Stimulated activated naive CD4-positive, alpha-beta T cell (primary cell): ENCODE measurements around the gene ATXN7.

Experiments used
- DNase-seq, 6 experiments: peaks; one replicate each; lab custom pipeline; 2025; lab: John Stamatoyannopoulos, UW

ATXN7 gene

DNA sequence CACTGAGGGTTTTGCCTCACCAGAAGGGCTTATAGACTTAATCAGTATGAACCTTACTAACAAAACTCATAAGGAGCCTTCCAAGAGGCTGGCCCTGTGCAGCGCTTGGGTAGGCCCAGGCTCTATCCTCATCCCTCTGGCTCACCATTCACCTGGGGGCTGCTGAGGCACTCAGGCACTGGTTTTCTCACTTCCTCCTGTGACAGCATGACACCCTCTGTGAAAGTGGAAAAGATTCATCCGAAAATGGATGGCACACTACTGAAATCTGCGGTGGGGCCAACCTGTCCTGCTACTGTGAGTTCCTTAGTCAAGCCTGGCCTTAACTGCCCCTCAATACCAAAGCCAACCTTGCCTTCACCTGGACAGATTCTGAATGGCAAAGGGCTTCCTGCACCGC, 118.3 kb downstream of the ATXN7 start:
- no peak for DNase-seq

GRCh38 chr3:63984391-63984790, 120.7 kb downstream of the ATXN7 start:
- DNase-seq, result no peak

- DNase-seq, result no peak
Measured at GRCh38 chr3:63986146-63986545, 122.5 kb downstream of the ATXN7 start.

- DNase-seq, result no peak
Measured at GRCh38 chr3:63986831-63987230, 123.2 kb downstream of the ATXN7 start.

GRCh38 chr3:63988943-63989342, 125.3 kb downstream of the ATXN7 start:
- DNase-seq, result no peak

- no peak for DNase-seq
Measured at GRCh38 chr3:63990204-63990603, 126.5 kb downstream of the ATXN7 start.

- DNase-seq, result no peak
Measured at GRCh38 chr3:63990733-63991132, 127.1 kb downstream of the ATXN7 start.

- DNase-seq, result no peak
Measured at GRCh38 chr3:63991666-63992065, 128.0 kb downstream of the ATXN7 start.

- DNase-seq, result no peak
Measured at GRCh38 chr3:63992516-63993209, 129.0 kb downstream of the ATXN7 start.

GRCh38 chr3:63993653-63994079, 130.0 kb downstream of the ATXN7 start:
- peak in 5 of 6 experiments; percentile 22 to 68 (median 48) for DNase-seq

- peak in 2 of 6 experiments; percentile 3 to 6 for DNase-seq
Measured at GRCh38 chr3:63995086-63995485, 131.4 kb downstream of the ATXN7 start.

DNA sequence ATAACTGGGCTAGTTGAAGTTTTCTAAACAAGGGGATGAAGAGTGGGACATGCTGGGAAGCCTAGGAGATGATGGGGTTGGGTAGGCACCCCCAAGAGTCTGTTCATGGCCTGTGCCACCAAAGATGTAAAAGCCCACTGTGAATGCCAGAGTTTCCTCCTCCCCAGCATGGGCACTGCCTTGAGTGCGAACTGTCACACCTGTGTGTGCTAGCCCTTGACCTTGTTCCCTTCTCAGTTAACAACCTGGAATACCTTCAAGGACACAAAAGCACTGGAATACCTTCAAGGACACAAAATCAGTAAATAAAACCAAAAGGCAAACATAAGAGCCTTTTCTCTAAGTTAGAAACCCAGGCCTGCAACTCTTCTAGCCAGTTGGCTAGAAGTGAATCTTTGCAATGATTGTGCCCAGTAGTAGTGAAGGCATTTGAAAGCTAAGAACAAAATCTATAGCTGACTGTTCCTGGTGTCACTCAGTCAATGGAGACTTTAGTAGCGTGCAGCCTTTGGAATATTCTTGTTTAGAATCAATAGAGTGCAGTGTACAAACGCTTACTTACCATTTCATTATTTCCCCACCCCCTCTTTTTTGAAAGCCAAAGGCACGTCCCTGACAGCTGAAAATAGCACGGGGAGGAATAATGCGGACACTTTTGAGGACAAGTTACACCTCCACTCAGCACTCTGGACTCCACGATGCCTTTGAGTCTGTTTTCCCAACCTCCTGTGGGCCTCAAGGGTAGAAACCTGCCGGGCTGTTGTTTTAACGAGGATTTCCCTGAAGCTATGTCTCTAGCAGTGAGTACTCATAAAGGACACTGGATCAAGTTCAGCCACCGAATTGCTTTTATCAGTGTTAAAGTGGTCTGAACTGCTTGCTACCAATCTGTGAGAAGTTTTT, 135.4 kb downstream of the ATXN7 start:
- no peak for DNase-seq

GRCh38 chr3:64000453-64001055, 136.9 kb downstream of the ATXN7 start:
- DNase-seq, result no peak

GRCh38 chr3:64002233-64002632, 138.6 kb downstream of the ATXN7 start:
- no peak for DNase-seq

GRCh38 chr3:64003589-64003988, 139.9 kb downstream of the ATXN7 start:
- no peak for DNase-seq

GRCh38 chr3:64008017-64008416, 144.3 kb downstream of the ATXN7 start:
- DNase-seq, result no peak

DNA sequence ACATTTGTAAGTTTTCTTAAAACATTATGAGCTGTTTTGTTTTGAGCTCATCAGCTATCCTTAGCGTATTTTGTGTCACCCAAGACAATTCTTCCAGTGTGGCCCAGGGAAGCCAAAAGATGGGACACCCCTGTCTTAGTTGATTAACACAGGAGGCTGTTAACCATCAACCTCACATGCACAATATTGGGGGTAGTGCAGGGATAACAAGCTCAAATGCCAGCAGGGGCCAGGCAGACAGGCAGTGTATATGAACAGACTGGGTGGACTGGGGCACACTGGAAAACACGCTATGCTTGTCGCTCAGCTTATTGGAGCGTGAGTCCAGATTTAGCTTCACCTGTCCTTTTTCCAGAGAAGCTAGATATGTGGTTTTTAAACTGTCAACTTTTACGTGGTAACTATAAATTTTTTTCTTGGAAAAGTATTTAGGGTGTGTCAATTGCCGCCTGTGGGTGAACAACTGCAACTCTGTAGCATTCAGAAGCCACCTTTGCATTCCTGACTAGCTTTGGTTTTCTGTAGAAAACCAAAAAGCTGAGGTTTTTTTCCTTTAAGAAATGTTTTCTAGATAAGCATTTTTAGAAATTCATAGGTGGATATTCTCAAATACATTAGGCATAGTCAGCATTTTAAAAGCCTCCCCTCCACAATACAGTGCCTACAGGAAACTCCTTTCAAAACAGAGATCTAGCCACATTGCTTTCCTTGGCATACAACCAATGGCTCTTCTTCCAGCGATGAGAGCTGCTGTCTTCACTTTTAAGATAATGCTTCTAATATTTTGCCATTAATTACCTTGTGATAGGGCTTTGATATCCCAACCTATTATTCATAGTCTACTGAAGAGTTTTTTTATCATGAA, 145.1 kb downstream of the ATXN7 start:
- no peak for DNase-seq

- peak in 1 of 6 experiments; percentile 3 for DNase-seq
Measured at GRCh38 chr3:64009528-64009927, 145.9 kb downstream of the ATXN7 start.

- DNase-seq, result no peak
Measured at GRCh38 chr3:64010199-64010598, 146.5 kb downstream of the ATXN7 start.

- DNase-seq, result no peak
Measured at GRCh38 chr3:64011685-64012084, 148.0 kb downstream of the ATXN7 start.

DNA sequence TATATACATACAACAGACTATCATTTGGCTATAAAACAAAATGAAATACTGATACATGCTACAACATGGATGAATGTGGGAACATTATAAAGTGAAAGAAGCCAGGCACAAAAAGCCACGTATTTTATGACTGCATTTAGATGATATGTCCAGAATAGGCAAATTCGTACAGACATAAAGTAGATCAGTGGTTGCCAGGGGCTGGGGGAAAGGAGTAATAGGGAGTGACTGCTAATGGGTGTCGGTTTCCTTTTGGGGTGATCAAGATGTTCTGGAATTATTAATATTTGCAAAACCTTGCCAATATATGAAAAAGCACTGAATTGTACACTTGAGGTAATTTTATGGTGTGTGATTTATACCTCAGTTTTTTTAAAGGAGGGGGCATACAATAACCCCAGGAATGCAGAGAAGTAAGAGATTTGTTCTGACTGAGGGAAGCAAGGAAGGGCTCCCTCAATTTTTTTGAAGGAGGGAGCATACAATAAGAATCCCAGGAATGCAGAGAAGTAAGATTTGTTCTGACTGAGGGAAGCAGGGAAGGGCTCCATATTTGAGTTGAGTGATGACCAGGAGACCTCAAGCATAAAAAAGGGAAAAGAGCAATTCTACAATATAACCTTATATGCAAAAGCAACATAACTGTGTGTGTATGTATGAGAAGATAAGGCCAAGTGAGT, 153.4 kb downstream of the ATXN7 start:
- no peak for DNase-seq
